HG03280 (cell line): ENCODE data around the gene ZNF44.

Experiments
- ATAC-seq: cut with Tn5 transposase; IDR thresholded peaks from one replicate; pipeline ENCODE4 v1.9.1; 2021; ENCODE audit warnings: mild to moderate bottlenecking, moderate library complexity; ENCODE audit not compliant: unreplicated experiment

The ZNF44 gene

GRCh38 chr19:12265921-12266704 lies 28.6 kb downstream of the ZNF44 start:
- no peak for ATAC-seq

DNA sequence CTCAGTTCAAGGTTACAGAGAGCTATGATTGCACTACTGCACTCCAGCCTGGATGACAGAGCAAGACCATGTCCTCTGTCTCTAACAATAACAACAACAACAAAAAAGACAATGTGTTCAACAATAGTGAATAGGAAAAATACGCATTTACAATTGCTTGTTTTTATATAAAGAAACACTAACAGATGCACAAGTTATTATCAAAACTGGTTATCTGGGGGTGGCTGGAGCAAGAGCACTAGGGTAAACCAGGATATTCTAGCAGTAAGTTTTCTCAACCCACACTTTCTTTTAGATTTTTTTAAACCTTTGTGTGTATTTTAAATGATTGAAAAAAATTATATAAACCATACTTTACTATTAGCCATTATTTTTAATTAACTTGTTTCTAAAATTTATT lies 33.1 kb downstream of the ZNF44 start:
- no peak for ATAC-seq

- ATAC-seq, result no peak
These were observed 33.8 kb downstream of the ZNF44 start for GRCh38 chr19:12260861-12261260.

DNA sequence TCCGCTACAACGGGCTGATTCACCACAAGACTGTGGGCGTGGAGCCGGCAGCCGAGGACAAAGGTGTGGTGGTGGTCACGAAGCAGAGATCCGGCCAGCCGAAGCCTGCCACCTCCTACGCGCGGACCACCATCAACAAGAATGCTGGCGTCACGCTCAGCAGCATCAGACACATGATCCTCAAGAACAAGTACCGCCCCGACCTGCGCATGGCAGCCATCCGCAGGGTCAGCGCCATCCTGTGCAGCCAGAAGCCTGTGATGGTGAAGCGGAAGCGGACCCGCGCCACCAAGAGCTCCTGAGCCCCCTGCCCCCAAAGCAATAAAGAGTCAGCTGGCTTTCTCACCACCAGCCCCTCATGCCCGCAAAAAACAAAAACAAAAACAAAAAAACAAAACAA lies 34.4 kb downstream of the ZNF44 start:
- ATAC-seq, result no peak

- no peak for ATAC-seq
These were observed 39.3 kb downstream of the ZNF44 start for GRCh38 chr19:12255372-12255771.

DNA sequence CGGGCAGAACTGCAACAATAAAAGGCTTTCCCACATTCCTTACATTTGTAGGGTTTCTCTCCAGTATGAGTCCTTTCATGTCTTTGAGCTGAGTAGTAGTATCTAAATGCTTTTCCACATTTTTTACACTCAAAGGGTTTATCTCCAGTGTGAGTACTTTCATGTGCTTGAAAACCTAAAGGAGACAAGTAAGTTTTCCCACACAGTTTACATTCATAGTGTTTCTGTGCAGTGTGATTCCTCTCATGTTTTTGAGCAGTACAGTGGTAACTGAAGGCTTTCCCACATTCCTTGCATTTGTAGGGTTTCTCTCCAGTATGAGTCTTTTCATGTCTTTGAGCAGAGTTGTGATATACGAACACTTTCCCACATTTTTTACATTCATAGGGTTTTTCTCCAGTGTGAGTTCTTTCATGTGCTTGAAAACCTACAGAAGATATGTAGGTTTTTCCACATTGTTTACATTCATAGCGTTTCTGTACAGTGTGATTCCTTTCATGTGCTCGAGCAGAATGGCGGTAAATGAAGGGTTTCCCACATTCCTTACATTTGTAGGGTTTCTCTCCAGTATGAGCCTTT lies 47.0 kb downstream of the ZNF44 start:
- ATAC-seq, result no peak

DNA sequence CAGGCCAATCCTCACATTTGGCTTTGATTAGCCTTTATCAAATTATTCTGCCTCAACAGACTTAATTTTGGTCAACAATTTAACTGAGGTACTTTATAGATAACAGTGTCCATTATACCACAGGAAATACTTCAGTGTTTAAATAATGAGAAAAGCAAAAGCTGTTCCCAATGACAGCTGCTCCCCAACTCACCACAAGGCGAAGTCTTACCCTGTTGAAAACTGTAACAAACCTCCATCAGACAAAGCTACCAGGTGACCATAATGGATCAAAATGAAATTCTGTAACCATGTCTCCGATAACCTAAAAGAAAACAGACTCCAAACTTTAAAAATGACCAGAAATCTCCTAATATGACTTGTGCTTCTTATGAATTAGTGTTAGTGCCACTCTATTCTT lies 50.3 kb downstream of the ZNF44 start:
- no peak for ATAC-seq

DNA sequence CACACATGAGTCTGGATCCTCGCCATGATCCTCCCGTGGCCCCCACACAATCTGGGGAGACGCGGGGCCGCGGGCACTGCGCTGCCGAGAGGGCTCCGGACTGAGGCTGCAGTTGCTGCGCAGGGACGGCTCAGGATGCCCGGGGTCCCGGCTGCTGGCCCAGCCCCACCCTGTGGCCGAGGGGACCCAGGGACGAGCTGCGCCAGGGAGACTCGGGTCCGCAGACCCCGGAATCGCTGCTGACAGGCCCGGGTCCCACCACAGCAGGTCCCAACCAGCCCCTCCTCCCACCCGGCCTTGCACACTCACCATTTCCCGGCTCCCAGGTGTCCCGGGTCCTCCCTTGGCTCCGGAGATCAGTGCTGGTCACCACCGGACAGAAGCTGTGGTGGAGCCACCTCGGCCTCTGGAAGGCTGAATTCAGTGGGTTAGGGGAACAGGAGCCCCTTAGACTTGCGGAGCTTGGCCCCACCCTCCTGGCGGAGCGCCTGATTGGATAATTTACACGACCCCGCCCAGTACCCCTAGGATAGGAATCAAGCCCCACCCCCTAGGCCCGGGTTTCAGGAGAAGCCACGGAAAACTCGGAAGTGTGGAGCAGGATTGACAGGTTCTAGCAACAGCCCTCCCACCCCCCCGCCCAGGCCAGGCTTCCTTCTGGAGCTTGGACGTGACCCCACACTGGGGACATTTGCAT lies 57.4 kb downstream of the ZNF44 start:
- no peak for ATAC-seq

DNA sequence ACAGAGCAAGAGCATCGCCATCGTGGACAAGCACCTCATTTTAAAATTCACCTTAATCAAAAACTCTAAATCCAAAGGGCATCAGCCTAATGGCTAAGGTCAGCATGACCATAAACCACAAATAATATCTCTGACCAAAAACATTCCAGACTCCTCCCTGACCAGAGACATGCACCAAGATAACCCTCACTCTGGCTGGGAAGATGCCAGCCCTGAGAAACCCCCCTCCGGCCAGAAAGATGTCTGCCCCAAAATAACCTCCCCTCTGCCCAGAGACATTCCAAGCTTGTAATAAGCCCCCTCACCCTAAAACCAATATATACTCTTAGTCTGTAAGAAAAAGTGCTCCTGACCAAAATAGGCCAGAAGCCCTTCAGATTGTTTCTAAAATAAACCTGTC lies 61.7 kb downstream of the ZNF44 start:
- ATAC-seq, result no peak

GRCh38 chr19:12230751-12231733 lies 63.6 kb downstream of the ZNF44 start:
- no peak for ATAC-seq

DNA sequence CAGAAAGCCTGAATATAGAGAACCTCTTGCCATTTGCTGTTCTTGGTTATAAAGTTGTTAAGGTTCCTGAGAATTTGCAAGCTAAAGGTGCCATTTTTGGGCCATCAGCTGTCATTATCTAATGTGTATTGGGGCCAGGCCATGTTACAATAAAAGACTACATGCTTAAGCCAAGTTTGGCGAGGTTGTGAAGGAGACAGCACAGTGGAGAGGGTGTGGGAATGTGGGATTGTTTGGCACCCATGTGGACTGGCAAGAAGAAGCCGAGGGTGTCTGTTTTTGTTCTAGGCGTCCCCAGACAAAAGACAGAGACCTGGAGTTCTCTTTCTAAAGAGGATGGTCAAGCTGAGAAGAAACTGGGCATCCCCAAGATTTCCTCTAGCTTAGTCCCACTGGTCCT lies 64.7 kb downstream of the ZNF44 start:
- ATAC-seq, result no peak

DNA sequence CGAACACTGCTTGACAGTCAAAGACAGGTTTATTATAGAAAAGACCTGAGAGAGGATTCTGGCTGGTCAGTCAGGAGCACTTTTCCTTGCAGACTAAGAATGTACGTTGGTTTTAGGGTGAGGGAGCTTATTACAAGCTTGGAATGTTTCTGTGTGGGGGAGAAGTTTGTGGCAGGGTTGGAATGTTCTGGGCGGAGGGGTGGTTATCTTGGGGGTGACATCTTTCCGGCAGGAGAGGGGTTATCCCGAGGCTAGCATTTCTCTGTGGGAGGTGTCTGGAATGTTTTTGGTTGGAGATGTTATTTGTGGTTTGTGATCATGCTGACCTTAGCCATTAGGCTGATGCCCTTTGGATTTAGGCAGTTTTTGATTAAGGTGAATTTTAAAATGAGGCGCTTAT lies 70.0 kb downstream of the ZNF44 start:
- ATAC-seq, result no peak

DNA sequence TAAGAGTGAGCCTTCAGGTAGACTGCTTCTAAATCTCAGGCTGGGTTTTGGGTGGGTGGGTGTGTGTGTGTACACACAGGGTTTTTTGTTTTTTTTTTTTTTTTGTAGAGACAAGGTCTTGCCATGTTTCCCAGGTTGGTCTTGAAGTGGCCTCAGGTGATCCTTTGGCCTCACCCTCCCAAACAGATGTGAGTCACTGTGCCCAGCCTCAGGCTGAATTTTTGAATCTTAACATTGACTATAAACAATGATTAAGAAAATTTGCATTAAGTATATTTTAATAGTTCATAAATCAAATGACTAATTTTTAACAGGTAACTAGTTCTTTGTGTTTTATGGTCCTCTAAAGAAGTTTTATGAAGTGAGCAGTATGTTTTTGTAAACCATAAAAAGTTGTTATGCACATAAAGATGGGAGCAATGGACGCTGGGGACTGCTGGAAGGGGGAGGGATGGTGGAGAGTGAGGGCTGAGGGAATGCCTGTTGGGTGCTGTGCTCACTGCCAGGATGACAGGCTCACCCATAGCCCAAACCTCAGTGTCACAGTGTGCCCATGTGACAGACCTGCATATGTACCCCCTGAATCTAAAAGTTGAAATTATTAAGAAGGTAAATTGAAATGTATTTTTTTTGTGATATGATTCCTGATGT lies 71.6 kb downstream of the ZNF44 start:
- no peak for ATAC-seq
